Measurements from ENCODE around the gene GRIK5. TPM values are rescaled to one million over a fixed set of nuclear protein-coding genes. Genes with fewer than 3 reads are reported as not detected.
"Not testable (repeated sequence)": the region's sequence is repeated elsewhere in the genome, so short reads cannot be mapped to it uniquely, and the experiment has no call there.

Gene GRIK5
- polyA plus RNA-seq, 1 donor from 2014 or later = not detected

DNA sequence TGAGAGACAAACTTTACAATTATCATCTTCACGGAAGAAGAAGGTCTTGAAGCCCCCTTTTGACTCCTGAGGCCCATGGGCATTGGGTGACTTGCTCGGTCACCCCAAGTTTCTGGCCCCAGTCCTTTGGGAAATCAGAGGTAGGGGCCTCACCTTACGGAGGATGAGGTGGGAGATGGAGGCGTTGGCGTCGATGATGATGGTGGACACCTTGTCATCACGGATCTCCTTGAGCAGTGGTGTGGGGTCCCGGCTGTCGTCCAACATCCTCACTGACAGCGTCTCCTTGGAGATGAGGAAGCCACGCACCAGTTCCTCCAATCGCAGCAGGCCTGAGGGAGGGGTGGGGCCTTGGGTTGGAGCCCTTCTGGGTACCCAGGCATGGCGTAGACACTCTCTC is 10.8 kb downstream of the GRIK5 start:
- Mint-ChIP-seq H3K4me1 (no peaks in the 10 kb centered on the region), H3K27me3 (peaks cover 15% of the 10 kb centered on the region), H3K27ac (peak overlapping the region in 1 of 3 donors; percentile 44), H3K36me3 (no peaks in the 10 kb centered on the region), H3K4me3 (no peak overlapping the region), H3K9me3 (no peaks in the 10 kb centered on the region)

DNA sequence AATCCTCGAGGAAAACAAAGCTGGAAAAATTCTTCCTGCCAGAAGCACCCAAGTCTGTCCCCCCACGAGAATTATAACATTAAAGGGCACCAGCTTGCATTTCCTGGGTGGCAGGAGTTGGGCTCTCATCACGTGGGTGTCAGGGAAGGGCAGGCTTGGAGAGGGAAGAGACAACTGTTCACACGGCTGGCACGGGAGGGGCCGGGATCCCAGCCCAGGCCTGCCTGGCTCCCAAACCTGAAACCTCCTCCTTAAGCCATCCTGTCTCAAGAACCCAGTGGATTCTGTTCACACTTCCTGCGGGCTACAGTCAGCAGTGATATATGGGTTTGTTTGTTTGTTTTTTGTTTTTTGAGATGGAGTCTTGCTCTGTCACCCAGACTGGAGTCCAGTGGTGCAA is 12.2 kb downstream of the GRIK5 start:
- H3K36me3 Mint-ChIP-seq = no peaks in the 10 kb centered on the region
- no peak overlapping the region for H3K4me3 Mint-ChIP-seq
- peaks cover 12% of the 10 kb centered on the region for H3K27me3 Mint-ChIP-seq
- no peak overlapping the region for H3K27ac Mint-ChIP-seq
- H3K9me3 Mint-ChIP-seq = no peaks in the 10 kb centered on the region
- no peaks in the 10 kb centered on the region for H3K4me1 Mint-ChIP-seq

DNA sequence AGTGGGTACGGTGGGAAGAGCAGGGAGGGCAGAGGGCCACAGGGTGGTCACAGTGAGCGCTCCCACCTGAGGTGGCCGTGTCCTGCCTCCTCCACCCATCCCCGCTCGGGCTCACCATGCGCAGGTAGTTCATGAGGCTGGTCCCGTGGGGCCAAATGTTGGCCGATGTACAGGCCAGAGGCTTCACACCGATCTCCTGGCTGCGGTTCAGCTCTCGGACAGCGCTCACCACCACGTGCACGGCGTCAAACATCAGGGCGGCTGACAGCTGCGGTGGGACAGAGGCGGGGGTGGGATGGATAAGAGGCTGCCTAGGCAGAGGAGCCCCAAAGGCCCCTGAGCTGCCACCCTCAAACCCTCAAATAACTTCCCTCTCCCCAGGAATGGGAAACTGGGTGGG is 15.8 kb downstream of the GRIK5 start:
- peaks cover 0 to 3% (median under 1%) of the 10 kb centered on the region in 3 donors for H3K4me1 Mint-ChIP-seq
- no peak overlapping the region for H3K4me3 Mint-ChIP-seq
- no peaks in the 10 kb centered on the region for H3K36me3 Mint-ChIP-seq
- H3K27me3 Mint-ChIP-seq = peaks cover 4% of the 10 kb centered on the region
- peak overlapping the region in 1 of 3 donors; percentile 54 for H3K27ac Mint-ChIP-seq
- no peaks in the 10 kb centered on the region for H3K9me3 Mint-ChIP-seq

DNA sequence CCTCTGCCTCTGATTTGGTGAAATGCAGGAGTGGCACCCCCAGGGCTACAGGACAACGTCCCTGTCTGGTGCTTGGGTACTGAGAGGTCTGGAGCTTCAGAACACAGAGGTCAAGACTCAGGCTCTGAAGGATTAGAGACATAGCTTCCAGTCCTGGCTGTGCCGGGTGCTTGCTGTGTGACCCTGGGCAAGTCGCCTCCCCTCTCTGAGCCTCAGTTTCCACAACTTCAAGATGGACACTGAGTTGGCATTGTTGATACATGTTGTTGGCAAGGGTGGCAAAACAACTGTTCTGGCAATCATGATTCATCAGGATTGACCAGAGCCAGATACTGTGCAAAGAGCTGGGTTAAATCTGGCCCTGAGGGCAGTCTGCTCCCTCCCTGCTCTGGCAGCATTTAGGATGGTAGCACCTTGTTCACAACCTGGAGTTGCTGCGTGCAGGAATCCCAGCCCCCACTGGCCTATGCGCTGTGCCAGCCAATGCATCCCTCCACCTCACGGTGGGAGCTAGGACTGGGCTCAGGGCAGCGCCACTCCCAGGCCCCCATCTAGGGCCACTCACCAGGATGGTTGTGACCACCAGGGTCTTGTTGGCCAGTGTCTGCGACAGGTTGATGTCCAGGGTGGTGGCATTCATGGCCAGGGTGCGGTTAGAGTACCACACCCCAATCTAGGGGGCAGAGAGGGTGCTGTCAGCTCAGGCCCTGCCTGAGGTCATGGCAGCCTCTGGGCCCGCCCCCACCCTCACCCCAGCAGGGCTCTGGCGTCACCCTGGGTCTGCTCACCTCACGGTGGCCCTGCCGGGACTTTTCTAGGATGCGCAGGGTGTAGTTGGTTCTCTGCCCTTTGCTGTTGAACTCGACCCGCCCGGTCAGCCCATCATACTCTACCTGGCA is 16.7 kb downstream of the GRIK5 start:
- Mint-ChIP-seq H3K36me3 (no peaks in the 10 kb centered on the region), H3K27me3 (peaks cover 4% of the 10 kb centered on the region), H3K4me1 (peaks cover 0 to 6% (median 3%) of the 10 kb centered on the region in 3 donors), H3K9me3 (no peaks in the 10 kb centered on the region), H3K4me3 (no peak overlapping the region), H3K27ac (peak overlapping the region in 1 of 3 donors; percentile 35)

DNA sequence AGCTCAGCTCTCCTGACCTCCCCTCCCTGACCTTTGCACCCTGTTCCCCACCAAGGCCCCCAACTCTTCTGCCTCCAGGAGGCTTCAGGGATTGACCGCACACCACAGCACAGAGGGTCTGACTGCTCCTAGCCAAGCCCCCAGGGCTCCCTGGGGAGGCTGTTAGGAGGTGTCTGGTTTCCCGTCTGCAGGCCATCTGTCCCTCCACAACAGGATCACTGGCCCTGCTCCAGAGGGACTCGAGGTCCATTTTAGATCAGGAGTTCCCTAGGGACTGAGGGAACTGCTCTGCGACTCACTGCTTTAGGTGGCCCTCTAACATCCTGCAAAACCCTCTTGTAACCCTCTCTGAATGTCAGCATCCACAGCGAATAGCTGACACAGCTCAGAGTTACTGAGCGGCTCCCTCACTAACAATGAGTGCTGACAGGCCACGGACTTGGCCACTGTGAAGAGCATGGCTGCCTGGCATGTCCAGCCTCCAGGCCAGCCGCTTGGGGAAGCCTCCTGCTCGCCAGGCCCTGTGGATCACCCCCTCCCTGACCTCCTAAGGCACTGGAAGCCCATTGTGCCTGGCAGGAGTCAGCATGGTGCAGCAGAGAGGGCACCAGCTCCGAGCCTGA is 17.7 kb downstream of the GRIK5 start:
- Mint-ChIP-seq H3K9me3 (no peaks in the 10 kb centered on the region), H3K36me3 (no peaks in the 10 kb centered on the region), H3K27ac (peak overlapping the region in 1 of 3 donors; percentile 35), H3K4me3 (no peak overlapping the region), H3K27me3 (peaks cover 4% of the 10 kb centered on the region), H3K4me1 (peaks cover 0 to 6% (median 3%) of the 10 kb centered on the region in 3 donors)

DNA sequence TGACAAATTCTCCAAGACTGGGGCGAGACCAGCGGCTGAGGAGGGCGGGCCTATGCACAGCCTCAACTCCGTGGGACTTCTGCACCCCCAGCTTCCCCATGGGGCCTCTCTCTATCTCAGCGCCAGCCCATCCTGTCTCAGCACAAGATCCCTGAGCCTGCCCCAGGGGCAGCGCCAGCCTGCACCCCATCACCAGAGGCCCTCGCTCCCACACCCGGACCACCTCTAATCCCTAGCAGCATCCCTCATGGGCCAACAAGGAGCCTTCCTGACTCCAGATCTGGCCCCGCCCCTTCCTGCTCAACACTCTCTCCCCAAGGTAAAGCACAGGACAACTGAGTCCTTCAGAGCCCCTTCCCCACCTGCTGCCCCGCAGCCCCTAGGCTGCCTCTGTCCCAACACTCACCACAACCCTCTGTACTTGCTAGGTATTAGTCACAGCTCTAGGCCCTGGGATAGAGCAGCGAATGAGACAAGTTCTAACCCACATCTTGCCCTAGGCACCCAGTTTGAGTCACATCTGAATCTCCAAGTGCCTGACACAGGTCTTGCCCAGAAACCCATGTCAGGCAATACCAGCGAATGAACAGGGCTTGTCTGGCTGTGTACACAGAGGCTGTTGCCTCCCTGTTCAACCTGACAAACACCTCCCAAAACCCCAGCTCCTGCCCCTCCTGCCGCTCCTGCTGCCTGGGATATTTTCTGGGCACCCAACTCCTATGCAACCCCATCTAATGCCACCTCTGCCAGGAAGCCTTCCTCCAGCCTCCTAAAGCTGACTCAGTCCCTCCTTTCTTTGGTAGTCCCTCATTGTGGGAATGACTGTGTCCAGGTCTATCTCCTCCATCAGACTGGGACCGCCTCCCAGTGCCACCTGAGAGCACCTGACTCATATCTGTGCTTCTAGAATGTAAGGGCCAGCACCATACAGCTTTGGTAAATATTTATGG is 18.6 kb downstream of the GRIK5 start:
- H3K4me3 Mint-ChIP-seq = no peak overlapping the region
- H3K9me3 Mint-ChIP-seq = no peaks in the 10 kb centered on the region
- peak overlapping the region in 1 of 3 donors; percentile 23 for H3K27ac Mint-ChIP-seq
- H3K27me3 Mint-ChIP-seq = peaks cover 5% of the 10 kb centered on the region
- peaks cover 0 to 6% (median 3%) of the 10 kb centered on the region in 3 donors for H3K4me1 Mint-ChIP-seq
- no peaks in the 10 kb centered on the region for H3K36me3 Mint-ChIP-seq

DNA sequence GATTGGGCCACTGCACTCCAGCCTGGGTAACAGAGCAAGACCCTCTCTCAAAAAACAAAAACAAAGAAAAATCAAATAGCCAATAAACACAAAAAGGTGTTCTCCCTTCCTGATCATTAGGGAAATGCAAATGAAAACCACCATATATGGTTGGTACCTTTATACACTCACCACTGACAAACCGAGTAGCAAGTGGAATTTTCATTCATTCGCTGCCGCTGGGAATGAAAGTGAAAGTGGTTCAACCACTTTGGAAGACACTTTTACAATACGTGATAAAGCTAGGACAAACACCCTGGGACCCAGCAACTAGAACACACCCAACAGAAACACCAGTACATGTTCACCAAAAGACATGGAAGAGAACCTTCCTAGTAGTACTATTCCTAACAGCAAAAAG is 21.0 kb downstream of the GRIK5 start:
- H3K9me3 Mint-ChIP-seq = peaks cover 0 to under 1% (median 0%) of the 10 kb centered on the region in 3 donors
- peak overlapping the region in 3 of 4 donors; percentile 13 to 66 (median 59) for H3K4me3 Mint-ChIP-seq
- no peaks in the 10 kb centered on the region for H3K36me3 Mint-ChIP-seq
- peak overlapping the region in 1 of 3 donors; percentile 67 for H3K27ac Mint-ChIP-seq
- peaks cover 0 to 6% (median 3%) of the 10 kb centered on the region in 3 donors for H3K4me1 Mint-ChIP-seq
- peaks cover 3% of the 10 kb centered on the region for H3K27me3 Mint-ChIP-seq

DNA sequence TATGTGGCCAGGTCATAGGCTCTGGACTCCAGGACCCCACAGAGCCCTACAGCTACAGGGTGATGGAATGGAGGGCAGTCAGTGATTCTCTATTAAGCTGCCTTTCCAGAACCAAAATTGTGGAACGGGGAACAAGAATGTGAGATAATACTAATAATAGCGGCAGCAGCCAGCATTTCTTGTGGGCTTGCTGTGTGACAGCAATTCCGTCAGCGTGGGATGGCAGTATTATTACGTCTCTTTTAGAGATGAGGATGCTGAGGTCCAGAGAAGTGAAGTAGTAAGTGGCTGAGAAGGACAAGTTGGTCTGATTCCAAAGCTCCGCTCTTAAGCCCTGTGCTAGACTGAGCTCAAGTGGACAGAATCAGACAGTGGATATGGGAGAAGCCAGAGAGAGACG is 24.4 kb downstream of the GRIK5 start:
- Mint-ChIP-seq H3K36me3 (no peaks in the 10 kb centered on the region), H3K4me3 (no peak overlapping the region), H3K9me3 (peaks cover 0 to 2% (median 0%) of the 10 kb centered on the region in 3 donors), H3K27ac (no peak overlapping the region), H3K27me3 (peaks cover 4% of the 10 kb centered on the region), H3K4me1 (peaks cover 0 to 6% (median 4%) of the 10 kb centered on the region in 3 donors)

DNA sequence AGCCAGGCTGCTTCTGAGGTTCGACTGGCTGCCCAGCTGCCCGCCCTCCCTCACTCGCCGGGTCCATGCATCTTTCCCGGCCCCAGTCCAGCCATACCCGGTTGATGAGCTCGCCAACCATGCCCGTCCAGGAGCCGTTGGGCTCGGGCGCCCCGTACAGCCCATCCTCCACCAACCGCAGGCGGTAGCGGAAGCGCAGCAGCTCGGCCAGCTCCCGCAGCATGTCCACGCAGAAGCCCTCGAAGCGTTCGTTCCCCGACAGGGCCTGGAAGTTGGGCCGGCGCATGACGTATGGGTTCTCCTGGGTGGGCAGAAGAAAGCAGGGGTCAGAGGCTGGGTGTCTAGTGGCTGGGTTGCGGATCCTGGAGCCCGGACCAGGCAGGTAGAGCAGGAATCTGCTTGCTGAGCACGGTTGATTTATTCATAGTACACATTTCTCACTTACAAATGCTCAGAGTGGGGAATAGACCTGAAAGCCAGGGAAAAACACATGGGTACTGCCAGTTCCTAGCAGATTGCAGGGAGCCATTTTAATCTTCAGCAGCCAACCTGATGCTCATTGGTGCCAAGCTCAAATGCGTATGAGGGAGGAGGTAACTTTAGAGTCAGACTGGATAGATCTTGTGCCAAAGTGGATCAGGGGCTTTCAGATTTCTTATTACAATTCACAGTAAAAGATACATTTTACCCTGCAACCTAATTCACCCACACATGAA is 27.4 kb downstream of the GRIK5 start:
- H3K27me3 Mint-ChIP-seq = peaks cover 5% of the 10 kb centered on the region
- H3K9me3 Mint-ChIP-seq = peaks cover 0 to 2% (median 0%) of the 10 kb centered on the region in 3 donors
- no peak overlapping the region for H3K27ac Mint-ChIP-seq
- no peaks in the 10 kb centered on the region for H3K36me3 Mint-ChIP-seq
- H3K4me1 Mint-ChIP-seq = peaks cover 0 to 1% (median 0%) of the 10 kb centered on the region in 3 donors
- no peak overlapping the region for H3K4me3 Mint-ChIP-seq

DNA sequence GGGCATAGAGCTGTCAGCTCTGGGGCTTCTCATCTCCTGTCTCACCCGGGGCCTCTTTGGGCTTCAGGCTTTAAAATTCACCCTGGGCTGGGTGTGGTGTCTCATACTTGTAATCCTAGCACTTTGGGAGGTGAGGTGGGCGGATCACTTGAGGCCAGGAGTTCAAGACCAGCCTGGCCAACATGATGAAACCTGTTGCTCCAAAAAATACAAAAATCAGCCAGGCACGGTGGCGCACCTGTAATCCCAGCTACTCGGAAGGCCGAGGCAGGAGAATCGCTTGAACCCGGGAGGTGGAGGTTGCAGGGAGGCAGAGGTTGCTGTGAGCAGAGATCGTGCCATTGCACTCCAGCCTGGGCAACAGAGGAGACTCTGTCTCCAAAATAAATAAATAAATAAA is 29.5 kb downstream of the GRIK5 start:
- H3K9me3 Mint-ChIP-seq, H3K36me3 Mint-ChIP-seq, H3K4me1 Mint-ChIP-seq, H3K27me3 Mint-ChIP-seq, H3K4me3 Mint-ChIP-seq: not testable (repeated sequence)
- peak overlapping the region in 1 of 3 donors; percentile 59 for H3K27ac Mint-ChIP-seq

DNA sequence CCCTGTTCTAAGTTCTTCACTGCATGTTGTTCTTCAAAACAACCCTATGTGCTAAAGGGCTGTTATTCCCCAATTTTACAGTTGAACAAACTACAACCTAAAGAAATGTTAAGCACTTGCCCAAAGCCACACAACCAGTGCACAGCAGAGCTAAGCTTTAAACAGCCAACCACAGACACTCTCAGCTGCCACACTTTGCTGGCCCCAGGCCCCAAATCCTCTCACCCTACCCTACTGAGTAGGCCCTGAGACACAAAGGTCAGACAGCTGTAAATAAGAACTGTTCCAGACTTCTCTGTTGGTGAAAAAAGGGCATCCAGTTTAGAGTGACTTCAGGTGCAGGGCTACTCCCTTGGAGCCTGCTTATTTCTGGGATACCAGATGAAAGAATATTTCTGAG is 30.0 kb downstream of the GRIK5 start:
- peaks cover 0 to 2% (median 0%) of the 10 kb centered on the region in 3 donors for H3K9me3 Mint-ChIP-seq

DNA sequence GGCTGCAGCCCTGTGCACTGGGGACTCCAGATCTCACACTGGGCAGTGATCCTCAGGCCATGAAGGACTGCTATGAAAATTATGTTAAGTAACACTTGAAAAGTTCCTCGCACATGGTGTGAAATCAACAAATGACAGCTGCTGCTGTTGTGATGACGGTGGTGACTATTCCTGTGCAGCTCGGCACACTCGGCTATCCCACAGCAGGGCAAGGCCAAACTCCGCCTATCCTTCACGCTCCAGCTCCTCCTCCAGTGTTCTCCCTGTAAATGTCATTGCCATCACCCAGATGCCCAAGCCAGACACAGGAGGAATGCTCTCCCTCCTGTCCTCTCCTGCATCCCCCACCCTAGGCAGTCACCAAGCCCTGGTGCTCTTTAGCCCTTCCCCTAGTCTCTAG is 31.3 kb downstream of the GRIK5 start:
- no peaks in the 10 kb centered on the region for H3K36me3 Mint-ChIP-seq
- no peaks in the 10 kb centered on the region for H3K9me3 Mint-ChIP-seq
- H3K27me3 Mint-ChIP-seq = peaks cover 1% of the 10 kb centered on the region
- no peak overlapping the region for H3K4me3 Mint-ChIP-seq
- peaks cover 5 to 8% (median 5%) of the 10 kb centered on the region in 3 donors for H3K4me1 Mint-ChIP-seq
- H3K27ac Mint-ChIP-seq = no peak overlapping the region

More for the DNA sequence above, 30.0 kb downstream of the GRIK5 start:
- no peak overlapping the region for H3K27ac Mint-ChIP-seq
- no peaks in the 10 kb centered on the region for H3K36me3 Mint-ChIP-seq
- no peak overlapping the region for H3K4me3 Mint-ChIP-seq
- peaks cover 0 to 1% (median 0%) of the 10 kb centered on the region in 3 donors for H3K4me1 Mint-ChIP-seq
- peaks cover 3% of the 10 kb centered on the region for H3K27me3 Mint-ChIP-seq

DNA sequence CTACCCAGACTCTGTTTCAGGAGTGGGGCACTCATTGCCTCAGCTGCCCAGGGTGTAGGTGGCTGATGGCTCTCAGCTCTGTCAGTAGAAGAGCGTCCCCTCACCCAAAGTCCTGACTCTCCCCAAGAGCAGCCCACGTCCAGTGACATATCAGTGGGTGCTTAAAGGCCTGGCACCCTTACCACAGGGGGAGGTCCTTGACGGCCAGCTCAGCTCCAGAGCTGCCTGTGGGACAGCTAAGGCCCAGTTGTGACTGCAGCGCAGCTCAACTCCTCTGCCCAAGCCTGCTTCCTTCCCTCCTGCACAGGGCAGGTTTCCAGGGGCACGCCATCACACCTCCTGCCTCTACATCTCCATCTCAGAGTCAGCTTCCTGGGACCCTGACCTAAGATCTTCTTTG is 32.4 kb downstream of the GRIK5 start:
- Mint-ChIP-seq H3K27ac (no peak overlapping the region), H3K4me3 (no peak overlapping the region), H3K9me3 (peaks cover 0 to 2% (median 0%) of the 10 kb centered on the region in 3 donors), H3K36me3 (no peaks in the 10 kb centered on the region), H3K27me3 (peaks cover 5% of the 10 kb centered on the region), H3K4me1 (peaks cover 5 to 7% (median 5%) of the 10 kb centered on the region in 3 donors)
